Activated T-cell treated with anti-CD3 and anti-CD28 coated beads for 48 hours (primary cell): ENCODE measurements around the gene ABCG8.
"Not testable (repeated sequence)": the region's sequence is repeated elsewhere in the genome, so short reads cannot be mapped to it uniquely, and the experiment has no call there.

Source experiments
- DNase-seq: peaks from one replicate; pipeline ENCODE4 v3.0.0-alpha.2; 2020; ENCODE audit warnings: low read depth

The ABCG8 gene

DNA sequence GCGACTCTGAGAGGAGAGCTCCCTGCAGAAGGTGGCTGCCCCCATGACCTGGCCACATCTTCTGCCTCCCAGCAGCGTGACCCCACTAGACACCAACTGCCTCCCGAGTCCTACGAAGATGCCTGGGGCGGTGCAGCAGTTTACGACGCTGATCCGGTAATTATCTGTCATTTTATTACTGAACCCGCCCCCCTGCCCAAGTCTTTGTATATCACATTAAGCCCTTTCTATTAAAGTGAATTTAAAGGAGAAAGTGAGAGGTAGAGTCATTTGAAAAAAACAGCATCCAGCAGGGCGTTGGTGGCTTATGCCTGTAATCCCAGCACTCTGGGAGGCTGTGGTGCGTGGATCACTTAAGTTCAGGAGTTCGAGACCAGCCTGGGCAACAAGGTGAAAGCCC lies 33.4 kb downstream of the ABCG8 start:
- no peak for DNase-seq

DNA sequence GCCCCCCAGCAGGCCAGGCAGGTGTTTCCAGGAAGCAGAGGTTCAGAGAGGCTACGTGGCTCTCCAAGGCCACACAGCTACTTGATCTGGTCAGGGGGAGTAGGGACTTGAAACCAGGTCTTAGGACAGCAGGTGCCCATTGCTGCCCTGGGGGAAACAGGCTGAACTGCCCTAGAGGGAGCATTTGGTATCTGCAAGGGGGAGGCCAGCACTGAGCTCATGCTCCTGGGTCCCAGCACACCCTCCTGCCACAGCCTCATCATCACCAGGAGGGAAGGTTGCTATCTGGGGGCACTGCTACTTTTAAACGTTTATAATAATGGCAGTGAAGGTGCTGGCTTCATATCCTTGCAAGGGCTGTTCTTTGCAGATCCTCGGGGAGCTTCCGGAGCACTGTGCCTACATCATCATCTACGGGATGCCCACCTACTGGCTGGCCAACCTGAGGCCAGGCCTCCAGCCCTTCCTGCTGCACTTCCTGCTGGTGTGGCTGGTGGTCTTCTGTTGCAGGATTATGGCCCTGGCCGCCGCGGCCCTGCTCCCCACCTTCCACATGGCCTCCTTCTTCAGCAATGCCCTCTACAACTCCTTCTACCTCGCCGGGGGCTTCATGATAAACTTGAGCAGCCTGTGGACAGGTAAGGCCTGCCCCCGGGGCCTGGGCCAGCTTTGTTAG lies 36.1 kb downstream of the ABCG8 start:
- DNase-seq, result no peak

DNA sequence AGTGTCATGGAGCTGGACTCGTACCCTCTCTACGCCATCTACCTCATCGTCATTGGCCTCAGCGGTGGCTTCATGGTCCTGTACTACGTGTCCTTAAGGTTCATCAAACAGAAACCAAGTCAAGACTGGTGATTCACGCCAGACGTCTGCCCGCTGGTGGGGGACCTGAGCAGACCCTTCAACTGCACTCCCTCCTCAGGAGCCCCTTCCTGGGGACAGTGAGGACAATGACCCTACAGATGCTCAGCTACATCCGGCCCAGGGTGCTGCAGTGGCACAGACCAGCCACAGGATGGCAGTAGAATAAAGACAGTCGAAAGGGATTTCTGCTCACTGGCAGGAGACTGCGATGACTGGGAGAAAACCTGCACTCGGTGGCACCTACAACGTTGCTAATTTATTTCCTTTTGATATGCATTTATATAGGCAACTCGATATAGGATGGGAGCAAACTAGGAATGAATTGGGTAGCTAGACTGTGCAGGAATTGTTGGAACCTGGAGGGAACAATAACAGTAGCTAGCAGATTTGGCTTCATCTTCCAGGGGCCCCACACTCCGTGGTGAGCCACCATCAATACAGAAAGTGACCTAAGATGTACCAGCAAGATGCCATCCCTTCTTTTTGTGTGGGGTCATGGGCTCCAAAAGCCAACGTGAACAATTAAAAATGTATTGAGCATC lies 39.2 kb downstream of the ABCG8 start:
- DNase-seq, result peak; percentile 66

DNA sequence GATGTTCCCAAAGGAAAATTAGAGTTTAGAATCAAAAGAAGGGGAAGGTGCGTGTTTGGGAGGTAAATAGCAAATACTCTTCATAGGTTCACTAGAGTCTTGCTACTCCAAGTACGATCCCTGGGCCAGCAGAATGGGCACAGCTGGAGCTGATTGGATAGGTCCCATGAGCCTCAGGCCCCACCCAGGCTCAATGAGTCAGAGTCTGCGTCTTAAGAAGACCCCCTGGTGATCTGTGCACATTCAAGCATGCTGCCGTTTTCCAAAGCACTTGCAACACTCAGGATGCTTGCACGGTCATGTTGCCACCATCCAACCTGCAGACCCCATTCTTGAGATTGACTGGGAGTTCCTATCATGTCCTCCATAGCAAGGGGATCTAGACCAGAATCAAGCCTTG lies 40.5 kb downstream of the ABCG8 start:
- no peak for DNase-seq

DNA sequence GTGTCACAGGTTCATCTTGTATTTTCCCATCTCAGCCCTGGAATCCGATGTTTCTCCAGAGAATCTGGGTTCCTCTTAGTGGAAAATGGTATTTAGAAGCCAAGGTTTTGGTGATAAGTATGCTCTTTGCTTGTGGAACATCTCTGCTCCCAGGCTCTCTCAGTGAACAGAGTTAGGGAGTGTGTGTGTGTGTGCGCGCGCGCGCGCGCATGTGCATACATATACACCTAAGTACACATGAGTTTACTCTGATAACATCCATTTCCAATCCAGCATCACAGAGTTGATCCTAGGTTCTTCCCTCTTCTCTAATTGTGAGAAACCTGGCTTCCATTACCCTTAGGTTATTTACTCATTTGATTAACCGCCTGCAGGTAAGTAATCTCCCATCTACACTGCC lies 41.7 kb downstream of the ABCG8 start:
- no peak for DNase-seq

DNA sequence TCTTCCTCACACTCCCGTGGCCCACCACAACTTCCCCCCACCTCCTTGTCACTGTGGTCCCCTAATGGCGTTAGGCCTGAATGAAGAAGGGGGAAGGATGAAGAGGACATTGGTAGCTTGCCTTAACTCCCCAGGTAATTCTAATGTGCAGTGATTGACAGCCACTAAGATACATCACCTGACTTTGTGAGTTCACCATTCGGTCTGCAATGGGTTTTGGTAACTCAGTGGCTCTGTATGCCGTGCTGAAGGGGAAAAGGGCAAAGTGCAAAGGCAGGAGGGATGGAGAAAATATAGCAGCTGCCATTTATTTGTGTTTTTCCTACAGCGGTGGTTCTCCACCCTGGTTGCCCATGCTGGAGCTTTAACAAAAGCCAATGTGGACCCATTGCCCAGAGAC lies 42.2 kb downstream of the ABCG8 start:
- DNase-seq, result no peak

DNA sequence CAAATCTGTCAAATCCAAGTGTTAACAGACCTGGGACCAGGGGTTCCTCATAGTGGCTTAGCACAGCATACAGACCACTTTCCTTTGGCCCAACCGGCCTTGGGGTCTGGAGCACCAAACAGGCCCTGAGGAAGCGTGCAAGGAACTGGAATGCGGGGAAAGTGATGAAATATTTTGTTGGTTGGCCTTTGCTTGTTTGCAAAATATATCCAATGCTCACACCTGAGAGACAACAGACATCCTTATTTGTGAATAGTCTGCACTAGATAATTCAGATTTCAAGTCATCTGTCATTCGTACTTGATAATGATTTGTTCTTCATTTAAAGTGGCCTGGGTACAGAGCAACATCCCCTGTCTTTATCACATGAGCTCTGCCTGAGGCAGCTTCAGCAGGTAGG lies 43.5 kb downstream of the ABCG8 start:
- no peak for DNase-seq

DNA sequence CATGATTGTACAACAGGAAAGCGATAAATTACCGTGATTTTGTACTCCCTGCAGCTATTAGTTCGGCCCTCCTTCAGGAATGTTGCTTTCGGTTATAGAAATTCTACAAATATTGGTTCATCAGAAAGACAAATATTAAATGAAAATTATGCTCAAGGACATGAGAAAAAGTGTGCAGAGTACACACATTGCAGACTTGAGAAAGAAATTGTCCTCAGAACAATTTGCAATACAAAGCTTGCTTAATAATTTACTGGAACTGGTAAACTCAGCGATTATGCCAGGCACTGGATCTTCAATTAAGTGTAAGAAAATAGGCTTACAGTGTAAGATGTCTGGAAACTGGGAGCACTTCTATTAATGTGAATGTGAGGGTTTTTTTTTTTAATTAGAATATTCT lies 45.9 kb downstream of the ABCG8 start:
- DNase-seq, result no peak

DNA sequence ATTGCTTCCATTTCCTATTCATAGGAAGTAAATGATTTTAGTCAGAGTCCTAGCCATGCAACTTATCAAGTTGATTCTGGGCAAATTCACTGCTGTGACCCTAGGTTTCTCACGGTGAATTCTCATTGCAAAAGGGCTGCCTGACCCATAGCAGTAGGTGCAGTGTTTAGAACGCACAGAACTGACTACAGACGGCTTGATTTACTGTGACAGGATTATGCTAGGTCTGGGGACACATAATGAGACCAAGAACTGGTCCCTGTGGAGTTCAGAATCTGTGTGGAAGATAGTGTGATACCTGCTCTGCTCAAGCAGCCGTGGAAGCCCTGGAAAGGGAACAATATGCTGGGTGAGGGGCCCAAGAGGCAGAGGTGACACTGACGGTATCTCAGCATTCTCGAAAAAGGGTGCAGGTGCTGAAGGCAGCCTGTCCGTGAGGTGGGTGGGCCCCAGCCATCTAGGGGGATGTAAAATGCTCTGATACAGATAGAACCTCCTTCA lies 46.4 kb downstream of the ABCG8 start:
- no peak for DNase-seq

DNA sequence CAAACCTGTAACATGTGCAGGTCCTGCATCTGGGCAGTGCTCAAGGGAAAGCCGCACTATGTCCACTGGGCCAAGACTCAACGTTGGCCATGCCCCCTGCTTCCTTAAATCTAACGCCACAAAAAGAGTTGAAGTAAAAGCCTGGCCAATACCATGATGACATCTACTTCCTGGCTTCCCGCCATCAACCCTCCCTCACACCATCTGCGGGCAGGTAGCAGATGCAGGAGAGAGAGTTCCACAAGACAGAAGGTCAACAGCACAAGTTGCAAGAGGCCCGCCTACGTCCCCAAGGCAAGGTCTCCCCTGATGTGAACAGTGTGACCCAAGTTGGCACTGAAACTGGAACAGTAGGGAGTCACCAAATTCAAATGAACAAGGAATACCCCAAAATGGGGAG lies 48.4 kb downstream of the ABCG8 start:
- DNase-seq, result no peak

DNA sequence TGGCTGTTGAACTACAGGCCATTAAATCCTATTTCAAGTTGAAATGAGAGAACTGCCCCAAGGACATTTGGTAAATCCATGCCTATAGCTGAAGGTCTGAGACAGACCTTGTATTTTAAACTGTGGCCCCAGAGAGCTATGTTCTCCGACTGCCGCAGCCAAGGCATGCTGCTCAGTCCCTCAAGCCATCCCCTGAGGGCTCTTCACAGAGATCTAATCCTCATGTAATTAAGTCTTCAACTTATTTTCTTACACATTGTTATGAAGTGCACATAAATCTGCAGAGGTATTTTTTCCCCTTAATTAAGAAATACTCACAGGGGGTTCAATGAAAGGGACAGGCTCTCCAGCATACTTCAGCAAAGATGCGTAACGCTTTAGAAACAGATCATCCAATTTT lies 50.6 kb downstream of the ABCG8 start:
- no peak for DNase-seq

DNA sequence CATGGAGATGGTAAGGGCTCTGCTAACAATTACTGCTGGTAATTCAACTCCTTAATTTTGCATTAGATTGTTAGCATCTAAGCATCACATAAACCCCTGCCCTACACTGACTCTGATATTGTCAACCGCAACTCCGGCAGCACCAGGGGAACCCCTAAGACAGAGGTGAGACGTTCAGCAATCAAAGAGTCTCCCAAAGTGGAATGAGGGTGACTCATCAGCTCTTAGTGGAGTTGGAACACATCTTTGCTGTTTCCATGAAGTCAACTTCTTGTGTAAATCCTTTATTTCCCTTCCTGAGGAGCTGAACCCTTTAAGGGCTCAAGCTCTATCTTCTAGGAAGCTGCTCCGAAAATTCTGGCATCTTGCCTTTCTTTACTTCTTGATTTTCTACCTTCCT lies 52.1 kb downstream of the ABCG8 start:
- DNase-seq, result no peak

DNA sequence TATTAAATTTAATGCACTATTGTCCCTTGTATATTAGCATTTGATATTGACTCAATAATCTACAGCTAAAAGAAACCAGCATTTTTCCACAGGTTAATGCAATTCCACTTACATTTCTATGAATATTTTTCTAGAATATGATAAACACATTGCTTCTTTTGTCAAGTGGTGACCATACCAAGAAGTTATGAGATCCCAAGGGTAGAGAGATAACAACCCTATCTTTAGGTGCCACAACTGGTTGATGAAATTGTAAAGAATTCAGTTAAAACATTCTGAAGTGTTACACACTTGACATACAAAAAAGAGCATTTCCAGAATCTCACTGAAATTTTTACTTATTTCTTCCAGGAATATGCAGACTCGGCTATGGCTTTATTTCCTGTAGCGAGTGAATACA lies 56.0 kb downstream of the ABCG8 start:
- no peak for DNase-seq

DNA sequence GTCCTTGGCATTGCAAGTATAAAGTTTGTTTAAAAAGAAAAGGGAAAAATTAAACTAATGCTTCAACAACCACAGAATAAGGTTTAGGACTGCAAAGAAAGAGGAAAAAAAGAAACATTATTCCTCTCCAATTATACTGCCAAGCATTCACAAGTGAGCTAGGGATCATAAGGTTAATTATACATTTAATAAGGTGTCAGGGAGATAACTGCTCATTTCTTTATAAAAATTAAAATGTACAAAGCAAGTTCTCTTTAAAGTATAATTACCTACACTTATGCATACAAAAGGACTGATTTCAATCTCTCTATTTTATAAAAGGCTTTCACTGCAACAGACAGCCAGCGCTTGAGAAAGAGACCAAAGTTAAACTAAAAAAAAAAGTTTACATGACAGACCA lies 58.1 kb downstream of the ABCG8 start:
- no peak for DNase-seq

DNA sequence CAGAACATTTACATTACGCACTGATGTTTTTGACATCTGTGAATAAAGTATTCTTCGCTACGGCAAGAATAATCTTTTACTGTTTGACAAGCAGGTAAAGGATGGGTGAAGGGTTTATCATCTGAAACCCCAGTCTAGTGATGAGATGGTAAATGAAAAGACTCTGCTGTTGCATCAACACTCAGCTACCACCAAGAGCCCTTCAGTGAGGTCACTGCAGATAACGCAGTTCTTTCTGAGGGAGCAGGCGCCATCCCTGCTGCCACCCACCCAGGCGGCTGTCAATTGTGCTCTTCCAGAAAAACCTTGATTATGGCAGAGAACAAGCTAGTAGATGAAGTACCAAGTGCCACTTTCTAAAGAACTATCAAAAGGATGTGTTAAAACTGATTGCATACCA lies 58.7 kb downstream of the ABCG8 start:
- DNase-seq, result no peak

DNA sequence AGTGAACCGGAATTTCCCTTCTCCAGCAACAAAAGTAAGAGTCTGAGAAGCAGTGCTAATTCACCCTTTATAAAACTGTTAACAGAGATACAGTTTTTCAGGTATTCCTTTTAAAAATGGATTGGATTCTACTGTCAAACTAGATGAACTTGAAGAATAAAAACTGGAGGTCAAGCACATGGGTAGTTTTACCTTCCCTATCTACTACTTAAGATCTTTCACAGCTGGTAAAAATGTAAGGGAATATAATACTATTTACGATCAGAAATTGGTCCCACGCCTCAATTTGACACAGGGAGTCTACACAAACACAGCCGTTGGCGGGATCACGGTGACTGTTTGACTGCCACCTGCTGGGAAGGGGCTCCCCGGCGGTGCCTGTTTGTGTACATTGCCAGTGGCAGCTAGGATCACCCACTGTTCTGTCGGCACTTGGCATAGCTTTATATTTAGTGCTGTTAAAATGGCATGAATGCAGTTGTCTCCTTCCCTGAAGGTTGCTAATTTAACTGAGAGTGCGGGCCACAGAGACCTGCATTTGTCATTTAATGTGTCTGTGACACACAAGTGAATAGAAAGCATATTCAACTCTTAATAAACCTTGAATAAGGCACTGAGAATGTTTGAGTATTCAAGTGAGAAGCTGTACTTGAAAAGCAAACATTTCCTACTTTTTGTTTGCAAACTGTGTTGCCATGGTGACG lies 59.5 kb downstream of the ABCG8 start:
- DNase-seq, result no peak

DNA sequence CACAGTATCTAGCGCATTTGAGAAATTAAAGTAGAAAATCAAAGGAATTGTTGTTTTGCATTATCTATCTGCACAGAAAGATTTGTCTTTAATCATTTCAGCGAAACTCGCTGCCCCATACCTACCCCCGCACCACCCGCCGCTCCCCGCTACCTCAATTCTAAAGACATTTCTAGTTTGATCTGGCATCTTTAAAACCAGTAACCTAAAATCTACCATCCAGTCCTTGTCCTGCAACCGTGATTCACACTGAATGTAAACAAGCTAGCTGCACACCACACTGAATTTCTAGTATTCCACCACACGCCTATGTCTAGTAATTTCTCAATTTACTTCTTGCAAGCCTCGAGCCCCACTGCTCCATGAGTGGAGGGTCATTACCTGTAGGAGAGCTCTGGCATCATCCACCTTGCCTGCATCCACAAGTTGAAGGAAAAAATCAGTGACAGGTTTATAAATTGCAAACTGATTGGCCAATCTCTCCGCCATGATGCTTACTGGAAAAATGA lies 60.1 kb downstream of the ABCG8 start:
- DNase-seq, result no peak

DNA sequence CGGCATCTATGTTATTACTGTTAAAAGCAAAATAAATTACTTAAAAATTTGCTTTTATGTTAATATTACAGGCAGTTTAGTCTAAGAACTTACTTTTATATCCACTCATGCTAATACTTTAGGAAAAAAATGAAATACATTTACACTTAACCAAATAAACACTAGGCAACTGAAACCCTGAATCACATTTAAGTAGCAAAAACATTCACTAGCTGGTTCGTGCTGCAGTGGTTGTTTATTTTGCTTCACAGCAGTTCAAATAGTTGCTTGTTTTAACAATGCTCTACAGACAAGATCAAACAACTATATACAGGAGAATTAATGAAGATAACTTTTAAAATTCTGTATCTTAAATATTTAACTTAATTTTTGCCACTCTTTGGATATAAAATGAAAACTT lies 60.8 kb downstream of the ABCG8 start:
- DNase-seq, result no peak

DNA sequence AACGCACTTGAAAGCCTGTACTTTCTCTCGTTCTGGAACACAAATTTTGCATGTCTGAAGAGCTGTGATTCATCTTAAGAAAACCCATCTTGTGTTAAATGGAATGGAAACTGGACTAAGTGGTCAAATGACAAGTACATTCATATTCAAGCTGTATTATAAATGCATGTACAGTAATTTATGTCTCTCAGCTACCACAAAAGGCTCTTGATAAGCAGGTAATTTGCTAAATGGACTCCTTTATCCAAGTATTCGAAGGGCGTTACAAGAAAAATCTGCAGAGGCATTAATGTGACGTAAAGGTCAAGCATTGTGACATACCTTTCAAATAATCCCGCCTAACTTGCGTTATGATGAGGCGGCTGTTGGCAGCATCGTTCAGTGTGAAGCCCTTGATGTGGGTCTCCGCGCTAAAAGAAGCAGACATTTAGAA lies 66.6 kb downstream of the ABCG8 start:
- no peak for DNase-seq

DNA sequence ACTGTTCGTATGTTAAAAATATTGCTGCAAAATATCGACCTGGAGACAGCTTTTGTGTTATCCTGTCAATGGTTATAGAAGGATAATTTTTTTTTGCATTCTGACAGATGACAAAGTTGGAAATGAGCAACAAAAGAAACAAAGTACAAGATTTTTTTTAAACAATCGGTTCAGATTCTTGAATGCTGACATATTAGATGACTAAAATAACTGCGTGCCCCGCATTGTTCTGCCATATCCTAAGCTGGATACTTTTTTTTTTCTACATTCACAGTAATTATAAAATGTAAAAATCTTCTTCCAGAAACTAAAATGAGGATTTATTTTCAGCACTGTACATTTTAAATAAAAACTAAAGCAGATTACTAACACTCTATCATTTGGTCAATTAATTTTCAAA lies 67.1 kb downstream of the ABCG8 start:
- no peak for DNase-seq

DNA sequence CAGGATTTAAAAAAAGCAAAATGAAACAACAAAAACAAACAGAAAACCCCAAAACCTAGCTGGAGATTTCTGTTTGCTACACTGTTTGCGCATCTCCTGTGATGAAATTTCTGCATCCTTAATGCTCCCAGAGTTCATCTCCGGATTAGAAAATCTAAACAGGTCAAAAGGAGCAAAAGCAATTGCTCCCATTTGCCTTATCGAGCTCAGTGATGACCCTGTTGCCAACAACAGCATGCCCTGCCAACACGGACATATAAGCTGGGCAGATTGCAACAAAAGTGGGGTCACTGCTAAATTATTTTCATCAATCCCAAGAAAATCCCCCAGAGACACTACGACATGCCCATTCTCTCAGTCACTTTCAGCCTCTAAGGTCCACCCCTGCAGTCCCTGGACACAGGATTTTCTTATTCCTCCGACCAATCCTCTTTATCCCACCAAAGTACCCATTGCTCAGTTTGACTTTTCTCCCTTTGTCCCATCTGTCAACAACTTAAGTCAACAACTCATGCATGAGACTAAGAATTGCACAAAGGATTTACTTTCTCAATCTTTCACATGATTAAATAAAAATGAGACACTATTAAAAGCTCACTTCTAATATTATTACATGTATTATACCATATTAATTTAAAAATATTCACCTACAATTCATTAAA lies 67.8 kb downstream of the ABCG8 start:
- DNase-seq, result no peak

DNA sequence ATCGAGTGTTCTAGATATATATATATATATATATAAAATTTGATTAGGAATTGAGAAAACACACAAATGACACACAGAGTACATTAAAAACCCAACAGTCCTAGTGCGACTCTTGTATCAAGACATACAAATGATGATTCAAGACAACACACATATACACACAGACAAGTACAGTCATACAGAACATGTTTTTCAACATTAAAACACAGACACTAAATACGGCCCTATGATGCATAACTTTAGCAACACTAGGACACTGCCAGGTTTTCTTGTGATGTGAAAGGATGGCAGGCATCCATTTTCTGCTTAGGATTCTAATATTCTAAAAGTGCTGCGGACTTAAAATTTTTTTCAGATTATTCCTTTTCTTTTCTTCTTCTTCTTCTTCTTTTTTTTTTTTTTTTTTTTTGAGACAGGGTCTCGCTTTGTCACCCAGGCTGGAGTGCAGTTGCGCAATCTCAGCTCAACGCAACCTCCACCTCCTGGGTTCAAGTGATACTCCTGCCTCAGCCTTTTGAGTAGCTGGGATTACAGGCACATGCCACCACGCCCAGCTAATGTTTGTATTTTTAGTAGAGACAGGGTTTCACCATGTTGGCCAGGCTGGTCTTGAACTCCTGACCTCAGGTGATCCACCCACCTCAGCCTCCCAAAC lies 72.5 kb downstream of the ABCG8 start:
- not testable (repeated sequence) for DNase-seq
